ENCODE measurements around the gene RAP1GAP. TPM values are rescaled to one million over a fixed set of nuclear protein-coding genes. Genes with fewer than 3 reads are reported as not detected.

RAP1GAP gene
- total and polyA plus RNA-seq, 4 donors = 8.6 to 23.1 (median 11.3) TPM

- Histone ChIP-seq H3K4me3 (ENCODE audit: low read depth in 1 of 3, low read length in 3 of 3) (no peak overlapping the region), H3K9ac (ENCODE audit: low read depth in 1 of 2, low read length in 2 of 2) (no peak overlapping the region), H3K36me3 (ENCODE audit: control insufficient read depth in 4 of 4, insufficient read depth in 3 of 4, low read depth in 1 of 4, low read length in 3 of 4) (no peaks in the 10 kb centered on the region), H3K9me3 (ENCODE audit: control insufficient read depth in 4 of 4, low read length in 3 of 4) (no peaks in the 10 kb centered on the region), H3K27ac (ENCODE audit: low read depth in 1 of 2, low read length in 2 of 2) (no peak overlapping the region), H3K4me1 (ENCODE audit: control insufficient read depth in 4 of 4, insufficient read depth in 4 of 4, low read length in 3 of 4) (no peaks in the 10 kb centered on the region), H3K27me3 (ENCODE audit: control insufficient read depth in 4 of 4, insufficient read depth in 4 of 4, low read length in 3 of 4) (no peaks in the 10 kb centered on the region)
- no peak for DNase-seq (ENCODE audit: low spot score)
- 88% methylated on average over 12 of the region's 12 CpGs for WGBS
- no peak for TF ChIP-seq MAX (IDR thresholded peaks at IDR 0.05)
- TF ChIP-seq ZBTB33 (IDR thresholded peaks at IDR 0.05) = no peak
- no peak for TF ChIP-seq GABPA (IDR thresholded peaks at IDR 0.05 in 1 of 2, conservative IDR thresholded peaks at IDR 0.05 in 1 of 2)
- TF ChIP-seq ATF3 (IDR thresholded peaks at IDR 0.05) = no peak
- no peak for TF ChIP-seq JUND (IDR thresholded peaks at IDR 0.05)
- TF ChIP-seq NR2F2 (IDR thresholded peaks at IDR 0.05) = no peak
Measured at GRCh38 chr1:21604208-21604957, 64.8 kb downstream of the RAP1GAP start.

- Histone ChIP-seq H3K27me3 (ENCODE audit: control insufficient read depth in 4 of 4, insufficient read depth in 4 of 4, low read length in 3 of 4) (no peaks in the 10 kb centered on the region), H3K4me1 (ENCODE audit: control insufficient read depth in 4 of 4, insufficient read depth in 4 of 4, low read length in 3 of 4) (no peaks in the 10 kb centered on the region), H3K4me3 (ENCODE audit: low read depth in 1 of 3, low read length in 3 of 3) (no peak overlapping the region), H3K36me3 (ENCODE audit: control insufficient read depth in 4 of 4, insufficient read depth in 3 of 4, low read depth in 1 of 4, low read length in 3 of 4) (no peaks in the 10 kb centered on the region), H3K9ac (ENCODE audit: low read depth in 1 of 2, low read length in 2 of 2) (no peak overlapping the region), H3K27ac (ENCODE audit: low read depth in 1 of 2, low read length in 2 of 2) (no peak overlapping the region), H3K9me3 (ENCODE audit: control insufficient read depth in 4 of 4, low read length in 3 of 4) (no peaks in the 10 kb centered on the region)
- DNase-seq (ENCODE audit: low spot score) = no peak
- WGBS = 91% methylated on average over 39 of the region's 39 CpGs
- no peak for TF ChIP-seq CTCF (IDR thresholded peaks at IDR 0.05; ENCODE audit: low read depth, low read length, missing input control)
- TF ChIP-seq FOXA1 (IDR thresholded peaks at IDR 0.05) = no peak
- TF ChIP-seq FOXA2 (IDR thresholded peaks at IDR 0.05) = no peak
- no peak for TF ChIP-seq REST (IDR thresholded peaks at IDR 0.05)
- no peak for TF ChIP-seq ZBTB33 (IDR thresholded peaks at IDR 0.05)
- no peak for TF ChIP-seq HNF4G (IDR thresholded peaks at IDR 0.05)
- TF ChIP-seq JUND (IDR thresholded peaks at IDR 0.05) = no peak
- no peak for TF ChIP-seq EGR1 (IDR thresholded peaks at IDR 0.05; ENCODE audit: low read depth in 2 of 2)
- no peak for TF ChIP-seq RAD21 (IDR thresholded peaks at IDR 0.05)
- TF ChIP-seq NR2F2 (IDR thresholded peaks at IDR 0.05) = no peak
- no peak for TF ChIP-seq GABPA (IDR thresholded peaks at IDR 0.05 in 1 of 2, conservative IDR thresholded peaks at IDR 0.05 in 1 of 2)
- TF ChIP-seq ATF3 (IDR thresholded peaks at IDR 0.05) = no peak
- no peak for TF ChIP-seq TAF1 (conservative IDR thresholded peaks at IDR 0.05)
- no peak for TF ChIP-seq MAX (IDR thresholded peaks at IDR 0.05)
- no peak for TF ChIP-seq RXRA (IDR thresholded peaks at IDR 0.05)
Measured at GRCh38 chr1:21603177-21604138, 65.7 kb downstream of the RAP1GAP start.

Measured in liver (tissue), 9 donors.